Natural killer cell (primary cell): Measurements from ENCODE around the gene DAD1. TPM values are rescaled to one million over a fixed set of nuclear protein-coding genes. Genes with fewer than 3 reads are reported as not detected.
A peak's percentile ranks its signal among the peaks of the same experiment; 100 is the strongest.

Experiments
- ATAC-seq, 3 donors: fragments of 150-1000 bp in 2 of 3; fragments of 200-7000 bp in 1 of 3; cut with Tn5 transposase; 1 replicate in 1 of 3; 2 replicates in 2 of 3; pipeline ENCODE4 v1.10.0; 2021; ENCODE audit warnings: mild to moderate bottlenecking in 2 of 3, moderate library complexity in 2 of 3
- DNase-seq, 2 donors: peaks; one replicate each; pipeline versions ENCODE4 v3.0.0 to v3.0.0-alpha.2; 2013 to 2021; ENCODE audit warnings: mixed read lengths in 1 of 2
- H3K27ac ChIP-seq: one replicate; pipeline ENCODE4 v1.5.1; 2013; ENCODE audit warnings: mild to moderate bottlenecking, low read length
- H3K27me3 ChIP-seq: one replicate; pipeline ENCODE4 v1.6.1; 2013; ENCODE audit warnings: low read length; ENCODE audit not compliant: control insufficient read depth, insufficient read depth
- H3K36me3 ChIP-seq: one replicate; pipeline ENCODE4 v1.6.1; 2013; ENCODE audit warnings: low read length; ENCODE audit not compliant: control insufficient read depth, insufficient read depth
- H3K4me1 ChIP-seq: one replicate; pipeline ENCODE4 v1.6.1; 2013; ENCODE audit warnings: low read length; ENCODE audit not compliant: control insufficient read depth, insufficient read depth
- H3K4me3 ChIP-seq: one replicate; pipeline ENCODE4 v1.5.1; 2013; ENCODE audit warnings: low read length
- H3K9me3 ChIP-seq: one replicate; pipeline ENCODE4 v1.6.1; 2013; ENCODE audit warnings: low read length; ENCODE audit not compliant: control insufficient read depth, insufficient read depth
- H3K27ac Mint-ChIP-seq, 2 donors: one replicate each; pipeline ENCODE4 v1.8.0; 2022; ENCODE audit warnings: mild to moderate bottlenecking in 2 of 2, mixed read lengths in 2 of 2, moderate library complexity in 1 of 2
- H3K27me3 Mint-ChIP-seq, 2 donors: one replicate each; pipeline ENCODE4 v1.8.0; 2022; ENCODE audit warnings: low read depth in 2 of 2, mixed read lengths in 2 of 2
- H3K36me3 Mint-ChIP-seq: one replicate; pipeline ENCODE4 v1.8.0; 2022; ENCODE audit warnings: mixed read lengths
- H3K4me1 Mint-ChIP-seq, 2 donors: one replicate each; pipeline ENCODE4 v1.8.0; 2022; ENCODE audit warnings: mixed read lengths in 2 of 2
- H3K4me3 Mint-ChIP-seq: one replicate; pipeline ENCODE4 v1.8.0; 2022; ENCODE audit warnings: mild to moderate bottlenecking, moderate library complexity, mixed read lengths
- H3K9me3 Mint-ChIP-seq, 2 donors: one replicate each; pipeline ENCODE4 v1.8.0; 2022; ENCODE audit warnings: mixed read lengths in 2 of 2
- CTCF ChIP-seq: fragments of 200-600 bp; IDR thresholded peaks from one replicate; pipeline ENCODE4 v1.8.0; 2022; ENCODE audit warnings: antibody characterized with exemption
- WGBS: methylation state at CpG from one replicate; pipeline ENCODE4 v1.1.7; 2013; ENCODE audit warnings: missing lambda C conversion rate; ENCODE audit not compliant: insufficient coverage; 5-methylcytosine and 5-hydroxymethylcytosine counted together
- intact Hi-C: fragments of 100-400 bp; cut with micrococcal nuclease; formaldehyde crosslinking; loops from one replicate; pipeline ENCODE4 v1.14.2; 2022
- total RNA-seq, 4 donors: library from RNA; stranded (reverse); fragments of 120-200 nt in 1 of 4; gene quantifications; one replicate each; pipeline versions ENCODE4 v1.2.3 to v1.2.4, GENCODE V29; 2013 to 2022

The DAD1 gene
- total RNA-seq, 3 donors from 2014 or later (not counting 1 experiment from before 2014, with no cell fraction given) = 79.5 to 97.9 (median 92.8) TPM

DNA sequence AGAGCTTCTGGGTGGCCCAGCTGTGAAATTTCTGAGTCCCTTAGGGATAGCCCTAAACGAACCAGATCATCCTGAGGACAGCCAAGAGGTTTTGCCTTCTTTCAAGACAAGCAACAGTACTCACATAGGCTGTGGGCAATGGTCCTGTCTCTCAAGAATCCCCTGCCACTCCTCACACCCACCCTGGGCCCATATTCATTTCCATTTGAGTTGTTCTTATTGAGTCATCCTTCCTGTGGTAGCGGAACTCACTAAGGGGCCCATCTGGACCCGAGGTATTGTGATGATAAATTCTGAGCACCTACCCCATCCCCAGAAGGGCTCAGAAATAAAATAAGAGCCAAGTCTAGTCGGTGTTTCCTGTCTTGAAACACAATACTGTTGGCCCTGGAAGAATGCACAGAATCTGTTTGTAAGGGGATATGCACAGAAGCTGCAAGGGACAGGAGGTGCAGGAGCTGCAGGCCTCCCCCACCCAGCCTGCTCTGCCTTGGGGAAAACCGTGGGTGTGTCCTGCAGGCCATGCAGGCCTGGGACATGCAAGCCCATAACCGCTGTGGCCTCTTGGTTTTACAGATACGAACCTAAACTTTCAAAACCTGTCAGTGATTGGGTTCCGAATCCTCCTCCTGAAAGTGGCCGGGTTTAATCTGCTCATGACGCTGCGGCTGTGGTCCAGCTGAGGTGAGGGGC is 38.9 kb downstream of the DAD1 start:
- peak in 1 of 2 donors; percentile 79 for DNase-seq
- no peak overlapping the region for H3K4me3 ChIP-seq

DNA sequence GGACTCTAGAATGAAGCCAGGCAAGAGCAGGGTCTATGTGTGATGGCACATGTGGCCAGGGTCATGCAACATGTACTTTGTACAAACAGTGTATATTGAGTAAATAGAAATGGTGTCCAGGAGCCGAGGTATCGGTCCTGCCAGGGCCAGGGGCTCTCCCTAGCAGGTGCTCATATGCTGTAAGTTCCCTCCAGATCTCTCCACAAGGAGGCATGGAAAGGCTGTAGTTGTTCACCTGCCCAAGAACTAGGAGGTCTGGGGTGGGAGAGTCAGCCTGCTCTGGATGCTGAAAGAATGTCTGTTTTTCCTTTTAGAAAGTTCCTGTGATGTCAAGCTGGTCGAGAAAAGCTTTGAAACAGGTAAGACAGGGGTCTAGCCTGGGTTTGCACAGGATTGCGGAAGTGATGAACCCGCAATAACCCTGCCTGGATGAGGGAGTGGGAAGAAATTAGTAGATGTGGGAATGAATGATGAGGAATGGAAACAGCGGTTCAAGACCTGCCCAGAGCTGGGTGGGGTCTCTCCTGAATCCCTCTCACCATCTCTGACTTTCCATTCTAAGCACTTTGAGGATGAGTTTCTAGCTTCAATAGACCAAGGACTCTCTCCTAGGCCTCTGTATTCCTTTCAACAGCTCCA is 39.6 kb downstream of the DAD1 start:
- Histone ChIP-seq H3K9me3 (no peaks in the 10 kb centered on the region), H3K36me3 (peaks cover 23% of the 10 kb centered on the region), H3K27me3 (no peaks in the 10 kb centered on the region), H3K4me1 (peaks cover 79% of the 10 kb centered on the region), H3K27ac (peak overlapping the region; percentile 97), H3K4me3 (no peak overlapping the region)
- intact Hi-C loops = no loop called here
- DNase-seq = peak in 1 of 2 donors; percentile 46
- Mint-ChIP-seq H3K4me1 (peaks cover 52 to 67% of the 10 kb centered on the region in 2 donors), H3K27me3 (no peaks in the 10 kb centered on the region), H3K27ac (peak overlapping the region; percentile 98 to 100), H3K4me3 (peak overlapping the region; percentile 22), H3K9me3 (no peaks in the 10 kb centered on the region), H3K36me3 (peaks cover 9% of the 10 kb centered on the region)
- no peak for TF ChIP-seq CTCF
- WGBS = 80% methylated on average over 6 of the region's 6 CpGs
- ATAC-seq = no peak

More for the DNA sequence above, 38.9 kb downstream of the DAD1 start:
- H3K4me1 ChIP-seq = peaks cover 80% of the 10 kb centered on the region
- no peaks in the 10 kb centered on the region for H3K9me3 ChIP-seq
- TF ChIP-seq CTCF = no peak
- H3K27me3 ChIP-seq = no peaks in the 10 kb centered on the region
- intact Hi-C loops = no loop called here
- 41% methylated on average over 11 of the region's 11 CpGs for WGBS
- H3K27ac ChIP-seq = peak overlapping the region; percentile 97
- peaks cover 54 to 66% of the 10 kb centered on the region in 2 donors for H3K4me1 Mint-ChIP-seq
- no peaks in the 10 kb centered on the region for H3K27me3 Mint-ChIP-seq
- peaks cover 9% of the 10 kb centered on the region for H3K36me3 Mint-ChIP-seq
- H3K4me3 Mint-ChIP-seq = peak overlapping the region; percentile 17
- ATAC-seq = peak; percentile 58 to 72 (median 64)
- H3K36me3 ChIP-seq = peaks cover 23% of the 10 kb centered on the region
- H3K9me3 Mint-ChIP-seq = no peaks in the 10 kb centered on the region
- peak overlapping the region; percentile 98 to 100 for H3K27ac Mint-ChIP-seq

GRCh38 chr14:22547948-22548750 is 40.9 kb downstream of the DAD1 start:
- peaks cover 26% of the 10 kb centered on the region for H3K36me3 ChIP-seq
- H3K27ac ChIP-seq = peak overlapping the region; percentile 69
- peaks cover 66% of the 10 kb centered on the region for H3K4me1 ChIP-seq
- no peaks in the 10 kb centered on the region for H3K9me3 Mint-ChIP-seq
- peak overlapping the region; percentile 98 to 100 for H3K27ac Mint-ChIP-seq
- DNase-seq (peak in 1 of 2 donors; percentile 56), ATAC-seq (no peak)
- peaks cover 9% of the 10 kb centered on the region for H3K36me3 Mint-ChIP-seq
- peaks cover 51 to 66% of the 10 kb centered on the region in 2 donors for H3K4me1 Mint-ChIP-seq
- 88% methylated on average over 4 of the region's 8 CpGs for WGBS
- H3K27me3 Mint-ChIP-seq = no peaks in the 10 kb centered on the region
- no peak overlapping the region for H3K4me3 ChIP-seq
- H3K4me3 Mint-ChIP-seq = no peak overlapping the region
- intact Hi-C loops = no loop called here
- no peak for TF ChIP-seq CTCF
- H3K9me3 ChIP-seq = no peaks in the 10 kb centered on the region
- no peaks in the 10 kb centered on the region for H3K27me3 ChIP-seq
